Skin epidermis (tissue), 12 donors: ENCODE results near the gene WDR77.

Experiments used
- H3K27ac ChIP-seq, 21 experiments: fragments of 200-600 bp; sonication (generic) in 11 of 21; one replicate each; pipeline ENCODE4 v1.5.0; 2020; ENCODE audit warnings: mild to moderate bottlenecking in 3 of 21, inconsistent platforms in 2 of 21, moderate library complexity in 2 of 21
- H3K4me3 ChIP-seq, 7 experiments: fragments of 200-600 bp; sonication (generic) in 2 of 7; one replicate each; pipeline ENCODE4 v1.5.0; 2020; ENCODE audit warnings: inconsistent platforms in 2 of 7, mild to moderate bottlenecking in 2 of 7, moderate library complexity in 1 of 7

Gene WDR77

DNA sequence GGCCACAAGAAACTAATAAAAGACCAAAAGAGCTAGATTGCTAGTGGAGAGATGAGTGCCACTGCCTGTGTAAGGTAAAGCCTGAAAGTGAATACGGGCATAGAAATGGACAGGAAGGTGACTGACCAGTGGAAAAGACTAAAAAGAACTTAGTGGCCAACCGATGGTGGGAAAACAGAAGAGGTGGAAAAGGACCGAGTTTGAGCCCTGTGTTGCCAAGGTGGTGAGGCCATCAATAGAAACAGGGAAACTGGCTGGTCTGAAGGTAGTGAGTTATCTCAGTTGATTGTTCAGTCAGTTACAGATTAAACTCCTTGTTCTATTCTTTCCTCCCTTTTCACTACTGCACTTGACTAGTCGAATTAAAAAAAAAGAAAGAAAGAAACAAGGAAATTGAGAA is 2.5 kb downstream of the WDR77 start:
- no peak overlapping the region for H3K27ac ChIP-seq
- H3K4me3 ChIP-seq: no peak overlapping the region

DNA sequence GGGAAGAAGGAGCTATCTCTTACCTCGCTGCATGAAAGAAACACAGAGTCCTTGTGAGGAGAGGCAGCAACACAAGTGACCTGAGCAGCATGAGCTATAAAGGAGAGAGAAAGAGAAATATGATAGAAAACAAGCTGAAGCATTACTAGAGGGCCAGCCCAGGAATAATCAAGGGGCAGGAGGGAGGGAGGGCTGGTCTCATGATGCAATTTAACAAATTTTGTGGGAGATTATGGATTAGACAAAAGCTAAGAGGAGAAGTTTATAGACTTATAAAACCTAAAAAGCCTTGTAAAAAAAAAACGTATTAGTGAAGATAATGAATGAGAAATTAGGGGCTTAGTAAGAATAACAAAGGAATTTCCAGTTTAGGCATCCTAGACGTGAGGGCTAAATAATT is 5.0 kb downstream of the WDR77 start:
- H3K4me3 ChIP-seq: no peak overlapping the region
- no peak overlapping the region for H3K27ac ChIP-seq

DNA sequence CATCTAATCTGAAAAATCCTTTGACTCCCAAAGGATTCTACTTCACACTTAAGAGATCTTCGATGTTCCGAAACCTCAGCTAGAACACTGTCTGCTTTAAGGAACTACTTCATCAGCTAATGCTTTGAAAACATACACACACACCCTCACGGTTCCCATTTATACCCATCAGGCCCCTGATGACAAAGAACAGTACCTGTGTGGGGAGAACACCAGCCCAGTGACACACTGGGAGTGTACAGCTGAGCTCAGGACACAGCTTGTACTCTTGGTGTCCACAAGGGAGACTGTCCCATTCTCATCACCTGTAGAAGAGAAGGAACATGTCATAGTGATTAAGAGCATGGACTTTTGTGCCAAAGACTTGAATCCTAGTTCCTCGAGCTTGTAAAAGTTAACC is 6.6 kb downstream of the WDR77 start:
- Histone ChIP-seq H3K4me3 (no peak overlapping the region), H3K27ac (no peak overlapping the region)

DNA sequence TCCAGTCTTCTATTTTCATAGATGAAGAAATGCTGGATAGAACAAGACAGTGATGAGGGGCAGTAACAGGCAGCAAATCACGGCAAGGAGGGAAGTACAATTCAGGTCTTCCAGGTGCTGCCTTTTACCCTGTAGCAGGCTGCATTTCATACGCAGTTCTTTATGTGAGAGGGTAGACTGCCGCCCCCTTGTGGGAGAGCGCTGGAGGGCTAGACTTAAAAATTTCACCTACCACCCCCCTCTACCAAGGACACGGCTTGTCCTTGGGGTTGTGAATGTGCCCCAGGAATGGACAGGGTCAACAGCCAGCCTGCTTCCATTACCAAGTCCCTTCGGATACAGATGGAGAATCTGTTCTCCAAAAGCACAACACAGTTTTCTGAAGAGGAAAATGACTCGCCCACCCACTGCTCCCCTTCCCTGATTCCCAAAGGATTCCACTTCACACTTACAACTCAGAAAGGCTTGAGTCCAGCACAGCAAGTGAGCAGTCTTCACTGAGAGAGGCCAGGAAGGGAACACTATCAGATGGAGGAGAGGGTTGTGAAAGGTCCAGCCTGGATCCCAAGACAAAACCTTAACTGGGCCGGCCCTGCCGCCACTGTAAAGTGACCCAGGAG is 7.4 kb downstream of the WDR77 start:
- Histone ChIP-seq H3K4me3 (no peak overlapping the region), H3K27ac (no peak overlapping the region)

DNA sequence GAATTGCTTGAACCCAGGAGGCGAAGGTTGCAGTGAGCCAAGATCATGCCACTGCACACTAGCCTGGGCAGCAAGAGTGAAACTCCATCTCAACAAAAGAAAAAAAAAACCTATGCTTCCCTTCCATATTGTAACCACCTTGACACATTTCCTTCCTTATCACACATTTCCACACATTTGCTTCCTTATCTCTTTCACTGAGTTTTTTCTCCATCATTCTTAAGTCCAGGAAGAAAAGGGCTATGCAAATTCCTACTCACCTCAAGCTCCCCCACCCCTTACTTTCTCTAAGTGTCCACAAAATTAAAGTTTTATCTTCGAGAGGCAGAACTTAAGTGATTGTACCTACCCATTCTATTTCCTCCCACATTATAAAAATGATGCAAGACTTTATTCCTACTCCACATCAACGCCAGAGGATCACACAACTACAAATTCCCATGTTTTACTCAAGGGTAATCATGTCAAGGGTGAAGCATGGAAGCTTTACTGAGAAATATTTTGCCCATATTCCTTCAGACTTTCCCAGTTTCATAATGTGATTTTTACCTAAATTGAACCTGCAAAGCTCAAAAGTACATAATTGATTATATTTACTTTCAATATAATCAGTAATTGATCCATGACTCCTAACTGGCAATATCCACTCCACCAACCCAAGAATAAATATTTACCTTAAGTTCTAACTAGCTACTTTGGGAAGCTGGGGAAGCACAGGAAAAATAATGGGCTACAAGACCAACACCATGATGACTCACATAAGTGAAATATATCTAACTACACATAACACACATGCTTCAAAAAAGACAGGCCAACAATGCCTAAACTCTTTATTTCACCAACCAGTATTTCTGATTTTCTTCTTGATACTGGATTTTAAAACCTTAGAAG is 9.3 kb downstream of the WDR77 start:
- Histone ChIP-seq H3K4me3 (no peak overlapping the region), H3K27ac (no peak overlapping the region)

DNA sequence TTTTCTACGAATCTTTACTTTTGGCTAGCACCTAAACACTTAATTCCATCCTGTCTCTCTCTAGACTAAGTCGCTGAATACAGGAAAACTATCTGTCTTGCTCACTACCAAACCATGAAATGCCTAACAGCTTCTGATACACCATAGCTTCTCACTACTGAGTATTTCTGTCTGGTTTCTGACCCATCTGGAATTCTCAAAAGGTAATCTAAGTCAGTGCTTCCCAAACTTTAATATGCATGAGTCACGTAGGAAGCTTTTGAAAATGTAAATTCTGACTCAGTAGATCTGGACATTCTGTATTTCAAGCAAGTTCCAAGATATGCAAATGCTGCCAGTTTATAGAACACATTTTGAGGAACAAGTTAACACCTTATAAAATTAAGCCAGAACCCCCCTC is 12.3 kb downstream of the WDR77 start:
- Histone ChIP-seq H3K27ac (no peak overlapping the region), H3K4me3 (no peak overlapping the region)

DNA sequence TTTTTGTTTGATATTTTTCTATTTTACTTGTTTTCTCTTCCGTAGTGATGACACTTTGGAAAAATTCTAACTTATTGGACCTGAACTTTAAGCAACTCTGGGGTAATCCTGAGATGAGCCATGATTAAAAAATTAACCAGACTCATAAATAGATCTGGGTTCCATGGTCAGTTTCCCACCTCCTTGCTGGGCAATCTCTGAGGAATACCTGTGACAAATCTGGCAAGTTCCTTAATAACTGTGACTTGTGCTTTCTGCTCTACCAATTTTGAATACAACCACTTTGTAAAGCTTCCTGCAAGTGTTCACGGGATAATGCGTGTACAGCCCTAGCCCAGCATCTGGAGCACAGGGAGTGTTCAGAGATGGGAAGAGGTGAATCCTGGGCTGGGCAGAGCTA is 24.8 kb downstream of the WDR77 start:
- Histone ChIP-seq H3K4me3 (no peak overlapping the region), H3K27ac (no peak overlapping the region)

DNA sequence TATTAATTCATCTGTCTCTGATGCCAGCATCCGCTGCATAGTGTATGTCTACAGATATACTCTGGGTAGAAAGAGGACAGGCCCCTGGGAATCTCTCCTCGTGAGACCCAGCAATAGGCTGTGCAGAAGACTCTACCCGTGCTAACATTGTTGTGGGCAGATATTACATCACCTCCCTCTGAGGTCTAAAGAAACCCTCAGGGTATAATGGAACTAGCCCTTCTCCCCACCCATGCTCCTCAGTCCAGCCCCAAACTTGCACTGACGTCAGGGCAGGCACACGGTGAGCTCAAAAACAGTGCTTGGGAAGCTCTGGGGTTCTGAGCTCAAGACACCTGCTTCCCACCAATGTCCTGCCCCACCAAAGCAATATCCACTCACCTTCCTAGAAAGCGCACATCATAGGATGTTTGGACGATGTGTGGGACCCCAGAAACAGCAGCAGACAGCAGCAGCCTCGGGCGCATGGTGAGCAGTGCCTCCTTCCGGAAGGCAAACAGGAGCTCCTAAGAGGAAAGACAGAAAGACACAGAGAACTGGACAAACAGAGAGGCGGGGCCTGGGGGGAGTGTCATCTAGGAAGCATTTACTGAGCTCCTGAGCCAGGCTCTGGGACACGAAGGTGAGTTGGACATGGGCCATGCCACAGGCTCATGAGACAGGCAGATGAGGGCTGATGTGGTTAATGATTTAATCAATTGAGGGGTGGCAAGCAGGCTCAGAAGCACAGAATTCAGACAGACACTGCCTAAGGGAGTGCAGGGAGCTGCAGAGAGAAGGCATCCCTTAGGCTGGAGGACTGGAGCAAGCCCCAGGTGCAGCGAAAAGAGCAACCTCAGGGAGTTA is 26.3 kb downstream of the WDR77 start:
- H3K4me3 ChIP-seq: no peak overlapping the region
- no peak overlapping the region for H3K27ac ChIP-seq

DNA sequence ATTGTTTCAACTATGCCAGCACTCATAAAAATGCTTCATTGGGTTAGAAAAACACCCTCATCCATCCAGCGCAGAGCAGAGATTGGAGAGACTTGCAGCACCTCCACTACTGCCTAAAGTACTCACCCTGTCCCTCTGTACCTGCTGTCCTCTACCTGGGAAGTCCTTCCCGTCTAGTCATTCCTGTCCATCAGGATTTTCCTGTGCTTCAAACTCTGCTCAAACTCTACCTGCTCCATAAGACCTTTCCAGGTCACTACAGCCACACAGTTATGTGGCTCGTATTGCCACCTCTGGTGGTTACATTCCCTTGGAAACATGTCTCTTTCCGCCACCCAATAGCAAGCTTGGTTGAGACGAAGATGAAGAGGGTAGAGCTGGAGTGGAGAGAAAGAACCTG is 28.7 kb downstream of the WDR77 start:
- Histone ChIP-seq H3K27ac (no peak overlapping the region), H3K4me3 (no peak overlapping the region)

DNA sequence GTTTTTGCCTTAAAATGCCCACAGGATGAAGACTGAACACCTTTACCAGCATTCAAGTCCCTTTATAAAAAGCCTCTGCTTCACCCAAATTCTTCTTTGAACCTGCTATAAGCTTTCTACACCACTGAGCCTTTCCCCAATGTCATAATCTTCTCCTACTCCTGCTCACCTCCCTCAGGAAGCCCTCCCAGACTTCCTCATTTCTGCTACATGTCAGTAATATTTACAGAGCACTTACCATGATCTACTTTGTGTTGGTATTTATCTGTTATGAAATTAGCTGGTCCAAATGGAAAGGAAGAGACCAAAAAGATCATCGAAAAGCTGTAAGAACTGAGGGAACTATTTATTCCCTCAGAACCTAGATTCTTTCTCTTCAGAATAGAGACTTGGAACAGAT is 30.0 kb downstream of the WDR77 start:
- no peak overlapping the region for H3K4me3 ChIP-seq
- H3K27ac ChIP-seq: no peak overlapping the region

DNA sequence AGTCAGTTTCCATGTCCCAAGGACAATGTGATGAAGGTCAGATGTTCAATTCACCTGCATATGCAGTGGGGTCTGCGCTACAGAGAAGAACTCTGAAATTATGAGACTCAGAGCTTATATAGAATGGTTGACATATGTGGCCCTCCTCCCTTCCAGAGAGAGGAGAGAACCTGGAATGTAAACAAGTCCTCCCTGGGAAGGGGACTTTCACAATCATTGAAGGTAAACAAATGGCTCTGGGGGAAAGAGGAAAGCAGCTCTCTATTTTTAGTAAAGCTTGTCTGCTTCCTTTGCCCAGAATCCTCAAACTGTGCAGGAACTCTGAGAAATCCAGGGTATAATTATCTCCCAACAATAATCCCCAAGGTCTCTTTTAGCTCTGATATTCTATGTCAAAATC is 31.3 kb downstream of the WDR77 start:
- H3K27ac ChIP-seq: no peak overlapping the region

DNA sequence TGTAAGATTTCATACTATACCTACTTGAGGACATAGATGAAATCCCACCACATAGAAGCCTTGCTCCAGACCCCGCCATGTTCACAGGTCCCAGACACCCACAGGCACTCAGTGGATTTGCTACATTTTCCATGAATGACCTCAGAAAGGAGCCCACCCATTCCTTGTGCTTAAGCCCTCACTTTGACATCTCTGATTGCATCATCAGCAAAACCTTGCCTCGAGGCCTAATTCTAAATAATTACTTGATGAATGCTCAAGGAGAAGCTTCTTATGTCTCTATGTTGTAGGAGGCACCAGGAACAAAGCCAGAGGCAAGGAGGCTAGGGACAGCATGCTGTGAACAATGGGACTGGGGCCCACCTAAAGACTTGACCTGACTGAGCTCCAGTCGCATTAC is 33.6 kb downstream of the WDR77 start:
- H3K4me3 ChIP-seq: no peak overlapping the region
- H3K27ac ChIP-seq: no peak overlapping the region

More for the DNA sequence above, 31.3 kb downstream of the WDR77 start:
- no peak overlapping the region for H3K4me3 ChIP-seq

DNA sequence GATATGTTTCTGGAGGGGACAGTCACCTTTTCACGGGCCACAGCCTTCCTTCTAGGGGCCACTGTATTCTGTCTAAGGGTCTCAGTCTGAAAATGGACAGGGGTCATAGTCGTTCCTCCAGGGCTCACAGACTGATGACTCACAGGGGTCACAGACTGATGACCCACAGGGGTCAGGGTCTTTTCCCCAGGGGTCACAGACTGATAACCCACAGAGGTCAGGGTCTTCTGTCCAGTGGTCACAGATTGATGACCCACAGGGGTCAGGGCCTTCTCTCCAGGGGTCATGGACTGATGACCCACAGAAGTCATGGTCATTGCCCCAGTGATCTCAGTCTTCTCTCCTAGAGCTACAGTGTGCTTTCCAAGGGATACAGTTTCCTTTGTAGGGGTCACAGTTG is 34.3 kb downstream of the WDR77 start:
- Histone ChIP-seq H3K27ac (no peak overlapping the region), H3K4me3 (no peak overlapping the region)

DNA sequence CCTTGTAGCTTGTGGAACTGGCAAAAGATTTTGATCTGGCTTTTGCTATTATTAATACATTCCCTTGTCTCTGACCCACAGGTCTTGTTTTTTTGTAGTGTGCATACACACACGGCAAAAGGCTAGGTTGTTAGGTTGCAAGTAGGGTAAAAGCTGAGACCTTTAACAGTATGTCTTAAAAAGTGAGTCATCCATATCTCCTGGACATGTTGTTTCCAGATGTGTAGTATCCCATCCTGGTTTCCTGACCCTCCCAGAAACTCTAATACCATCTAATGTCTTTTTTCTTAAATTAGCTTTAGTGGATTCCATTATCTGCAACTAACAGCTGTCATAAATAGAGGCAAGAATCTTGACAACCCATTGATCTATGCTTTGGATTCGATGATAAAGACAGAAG is 36.2 kb downstream of the WDR77 start:
- no peak overlapping the region for H3K27ac ChIP-seq

DNA sequence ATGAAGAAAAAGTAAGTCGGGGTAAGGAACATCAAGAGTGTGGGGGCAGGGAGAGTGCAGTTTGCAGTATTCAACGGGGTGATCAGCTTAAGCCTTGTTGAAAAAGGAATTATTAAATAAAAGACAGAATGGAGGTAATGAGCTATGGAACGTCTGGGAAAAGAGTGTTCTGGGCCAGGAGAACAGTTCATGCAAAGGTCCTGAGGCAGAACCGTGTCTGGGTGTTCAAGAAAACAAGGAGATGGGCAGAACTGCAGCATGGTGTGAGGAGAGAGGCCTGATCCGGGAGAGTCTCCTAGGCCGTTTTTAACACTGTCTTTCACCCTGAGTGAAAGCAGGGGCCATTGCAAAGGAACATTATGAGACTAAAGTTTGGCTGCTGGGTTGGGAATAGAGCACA is 41.8 kb downstream of the WDR77 start:
- no peak overlapping the region for H3K27ac ChIP-seq
- no peak overlapping the region for H3K4me3 ChIP-seq

More for the DNA sequence above, 36.2 kb downstream of the WDR77 start:
- no peak overlapping the region for H3K4me3 ChIP-seq

DNA sequence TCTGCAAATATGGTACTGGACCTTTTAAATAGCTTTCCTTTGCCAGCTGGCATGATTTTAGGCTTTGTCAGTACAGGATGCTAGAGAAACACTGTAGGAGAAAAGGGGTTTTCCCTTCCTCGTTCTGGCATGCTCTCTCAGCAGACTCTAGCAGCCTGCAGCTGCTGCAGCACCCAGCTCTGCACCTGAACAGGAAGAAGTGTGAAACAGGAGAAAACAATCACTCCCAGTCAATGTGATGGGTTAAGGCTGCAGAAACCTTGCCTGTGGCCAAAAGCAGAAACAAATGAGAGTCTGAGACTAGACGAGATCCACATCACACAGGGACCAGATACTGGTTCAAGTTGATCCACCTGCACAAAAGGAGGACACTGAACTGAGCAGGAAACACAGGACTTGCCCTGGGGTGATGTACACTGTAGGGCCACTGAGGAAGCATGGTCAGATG is 42.7 kb downstream of the WDR77 start:
- peak overlapping the region in 2 of 21 experiments; percentile 20 to 31 for H3K27ac ChIP-seq
- H3K4me3 ChIP-seq: no peak overlapping the region

DNA sequence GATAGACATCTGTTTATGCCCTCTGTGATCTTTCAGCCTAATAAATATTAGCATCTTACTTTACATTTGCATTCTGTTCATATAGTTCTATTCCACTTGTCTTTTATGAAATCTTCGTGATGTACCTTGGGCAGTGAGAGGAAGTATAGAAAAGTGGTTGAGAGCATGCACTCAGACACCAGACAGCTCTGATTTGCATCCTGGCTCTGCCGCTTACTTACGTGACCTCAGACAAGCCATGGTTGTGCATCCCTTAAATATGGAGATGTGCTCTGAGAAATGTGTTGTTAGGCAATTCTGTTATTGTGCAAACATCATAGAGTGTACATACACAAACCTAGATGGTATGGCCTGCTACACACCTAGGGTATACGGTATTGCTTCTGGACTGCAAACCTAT is 44.5 kb downstream of the WDR77 start:
- H3K27ac ChIP-seq: no peak overlapping the region
- no peak overlapping the region for H3K4me3 ChIP-seq

DNA sequence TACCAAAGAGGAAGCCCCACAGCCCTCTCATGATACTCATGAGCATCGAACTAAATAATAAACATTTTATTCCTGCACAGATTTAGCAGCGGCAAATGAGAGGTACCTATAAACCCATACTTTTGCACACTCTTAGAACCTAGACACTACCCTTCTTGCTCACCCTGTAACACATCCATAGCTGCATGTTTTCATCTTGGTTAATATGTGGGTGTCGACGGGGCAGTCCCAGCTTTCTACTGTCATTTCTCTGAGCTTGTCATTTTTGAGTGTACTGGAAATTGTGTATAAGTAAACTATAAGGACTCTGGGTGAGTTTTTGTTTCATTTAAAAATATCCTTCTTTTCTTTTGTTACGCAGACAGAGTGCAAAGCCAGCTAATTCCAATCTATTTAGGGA is 47.0 kb downstream of the WDR77 start:
- Histone ChIP-seq H3K27ac (no peak overlapping the region), H3K4me3 (no peak overlapping the region)

DNA sequence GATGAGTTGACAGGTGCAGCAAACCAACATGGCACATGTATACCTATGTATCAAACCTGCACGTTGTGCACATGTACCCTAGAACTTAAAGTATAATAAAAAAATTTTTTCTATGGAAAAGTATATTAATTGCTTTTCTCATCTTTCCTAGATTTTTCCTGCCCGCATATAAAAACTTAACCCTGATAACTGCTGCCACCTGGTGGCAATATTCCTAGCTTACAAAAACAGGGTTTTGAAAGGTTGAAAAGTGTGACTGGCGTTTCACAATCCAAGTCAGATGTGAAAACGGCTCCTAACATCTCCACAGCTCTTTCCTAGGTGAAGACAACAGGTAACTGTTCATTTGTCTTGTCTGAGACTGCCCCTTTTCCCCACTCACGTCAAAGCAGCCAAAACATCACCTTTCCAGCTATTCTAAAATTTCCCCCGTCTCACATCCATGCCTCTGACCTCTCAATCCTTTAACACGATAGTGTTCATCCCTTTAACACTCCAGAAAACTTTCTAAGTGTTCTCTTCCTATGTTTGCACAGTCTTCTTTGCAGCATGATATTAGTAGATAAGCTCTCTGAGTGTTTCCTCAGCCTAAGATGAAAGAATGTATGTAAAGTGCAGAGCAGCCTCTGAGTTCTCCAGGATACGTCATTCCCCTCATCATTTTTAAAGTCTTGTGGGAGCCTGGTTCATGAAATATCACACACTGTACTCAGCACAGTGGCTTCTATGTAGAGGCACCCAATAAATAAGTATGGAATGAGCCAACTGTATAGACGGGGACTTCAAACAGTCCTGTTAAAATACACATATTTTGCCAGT is 49.1 kb downstream of the WDR77 start:
- no peak overlapping the region for H3K27ac ChIP-seq
- no peak overlapping the region for H3K4me3 ChIP-seq

DNA sequence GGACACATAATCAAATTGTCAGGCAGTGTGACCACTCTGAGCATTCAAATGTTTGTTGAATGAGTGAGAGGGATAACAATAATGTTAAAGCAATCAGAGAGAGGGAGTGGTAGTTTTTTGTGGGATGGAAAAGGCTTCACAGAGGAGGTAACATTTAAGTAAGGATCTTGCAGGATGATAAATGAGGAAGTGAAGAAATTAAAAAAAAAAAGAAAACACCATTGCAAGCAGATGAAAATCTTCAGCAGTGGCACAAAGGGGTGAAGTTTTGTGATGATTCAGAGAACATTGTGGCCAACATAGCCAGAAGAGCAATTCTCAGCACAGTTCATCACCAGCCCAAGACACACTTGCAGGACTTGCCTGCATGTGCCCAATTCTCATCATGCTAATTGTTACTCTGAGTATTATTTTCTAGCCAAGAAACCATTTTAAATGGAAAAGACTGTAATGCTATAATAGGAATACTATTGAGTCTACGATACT is 56.6 kb downstream of the WDR77 start:
- Histone ChIP-seq H3K27ac (no peak overlapping the region), H3K4me3 (no peak overlapping the region)
